ENCODE measurements around the gene CTXND1. TPM values are rescaled to one million over a fixed set of nuclear protein-coding genes. Genes with fewer than 3 reads are reported as not detected.
A peak's percentile ranks its signal among the peaks of the same experiment; 100 is the strongest.

Gene CTXND1
- total RNA-seq, 1 experiment from 2014 or later = not detected

DNA sequence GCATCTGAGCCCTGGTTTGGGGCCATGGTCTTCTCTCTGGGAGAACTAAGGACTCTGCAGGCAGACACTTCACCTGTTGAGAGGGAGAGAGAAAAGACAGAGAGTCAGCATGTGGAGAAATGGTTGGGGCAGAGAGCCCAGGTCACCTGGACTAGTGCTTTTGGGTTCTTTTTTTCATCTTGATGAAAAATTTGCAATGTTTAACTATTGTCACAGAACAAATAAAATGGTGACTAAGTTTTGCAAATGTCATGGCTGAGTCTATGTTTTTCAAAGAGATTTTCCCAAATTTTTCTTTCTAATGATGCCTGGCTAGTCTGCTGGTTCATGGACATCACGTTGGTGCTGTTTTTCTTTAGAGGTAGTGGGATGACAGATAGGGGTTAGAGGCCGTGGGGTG is 81.4 kb downstream of the CTXND1 start:
- no peaks in the 10 kb centered on the region for H3K79me2 ChIP-seq (ENCODE audit: low read length)
- no peaks in the 10 kb centered on the region for H3K27me3 ChIP-seq (ENCODE audit: low read length)
- DNase-seq (peak; percentile 25), ATAC-seq (peak; percentile 35)
- peaks cover 4% of the 10 kb centered on the region for H3F3A ChIP-seq (ENCODE audit: low read length, unreplicated experiment)
- no peaks in the 10 kb centered on the region for H3K9me3 ChIP-seq (ENCODE audit: low read length)
- CTCF ChIA-PET = no interaction called here
- peaks cover 4% of the 10 kb centered on the region for H3K36me3 ChIP-seq (ENCODE audit: low read depth, low read length)
- BruUV-seq (replicated peaks) = no TSS peak
- H2AFZ ChIP-seq (ENCODE audit: low read length) = no peak overlapping the region
- no peak overlapping the region for H3K9ac ChIP-seq (ENCODE audit: low read length)
- 0 out of 2 replicates have a peak overlapping the region, but pooled peaks have one; percentile 21 for H3K27ac ChIP-seq (ENCODE audit: low read length)
- H3K4me1 ChIP-seq (ENCODE audit: insufficient read depth, low read length) = peaks cover 22% of the 10 kb centered on the region
- H3K4me3 ChIP-seq (ENCODE audit: low read length) = no peak overlapping the region
- H4K20me1 ChIP-seq (ENCODE audit: low read length) = no peaks in the 10 kb centered on the region
- H3K4me2 ChIP-seq (ENCODE audit: low read length) = no peak overlapping the region
- POLR2A ChIA-PET (ENCODE audit: unreplicated experiment) = no interaction called here
- intact Hi-C loops (cut with micrococcal nuclease) = loop anchor here (5.0 to 10.0 kb wide), 4 partner anchors 63 to 276 kb away; partner anchors contain the start of gene MTHFS
- no peaks in the 10 kb centered on the region for H3K9me2 ChIP-seq (replicated peaks; ENCODE audit: low read length)
- TF ChIP-seq EZH2phosphoT487 (IDR thresholded peaks at IDR 0.05; ENCODE audit: borderline replicate concordance, low read length) (no peak), EZH2 (IDR thresholded peaks at IDR 0.05; ENCODE audit: low read length, unreplicated experiment) (no peak)
- TF ChIP-seq, protein P1, sequence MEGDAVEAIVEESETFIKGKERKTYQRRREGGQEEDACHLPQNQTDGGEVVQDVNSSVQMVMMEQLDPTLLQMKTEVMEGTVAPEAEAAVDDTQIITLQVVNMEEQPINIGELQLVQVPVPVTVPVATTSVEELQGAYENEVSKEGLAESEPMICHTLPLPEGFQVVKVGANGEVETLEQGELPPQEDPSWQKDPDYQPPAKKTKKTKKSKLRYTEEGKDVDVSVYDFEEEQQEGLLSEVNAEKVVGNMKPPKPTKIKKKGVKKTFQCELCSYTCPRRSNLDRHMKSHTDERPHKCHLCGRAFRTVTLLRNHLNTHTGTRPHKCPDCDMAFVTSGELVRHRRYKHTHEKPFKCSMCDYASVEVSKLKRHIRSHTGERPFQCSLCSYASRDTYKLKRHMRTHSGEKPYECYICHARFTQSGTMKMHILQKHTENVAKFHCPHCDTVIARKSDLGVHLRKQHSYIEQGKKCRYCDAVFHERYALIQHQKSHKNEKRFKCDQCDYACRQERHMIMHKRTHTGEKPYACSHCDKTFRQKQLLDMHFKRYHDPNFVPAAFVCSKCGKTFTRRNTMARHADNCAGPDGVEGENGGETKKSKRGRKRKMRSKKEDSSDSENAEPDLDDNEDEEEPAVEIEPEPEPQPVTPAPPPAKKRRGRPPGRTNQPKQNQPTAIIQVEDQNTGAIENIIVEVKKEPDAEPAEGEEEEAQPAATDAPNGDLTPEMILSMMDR (conservative IDR thresholded peaks at IDR 0.05; ENCODE audit: low read depth, low read length) = no peak

DNA sequence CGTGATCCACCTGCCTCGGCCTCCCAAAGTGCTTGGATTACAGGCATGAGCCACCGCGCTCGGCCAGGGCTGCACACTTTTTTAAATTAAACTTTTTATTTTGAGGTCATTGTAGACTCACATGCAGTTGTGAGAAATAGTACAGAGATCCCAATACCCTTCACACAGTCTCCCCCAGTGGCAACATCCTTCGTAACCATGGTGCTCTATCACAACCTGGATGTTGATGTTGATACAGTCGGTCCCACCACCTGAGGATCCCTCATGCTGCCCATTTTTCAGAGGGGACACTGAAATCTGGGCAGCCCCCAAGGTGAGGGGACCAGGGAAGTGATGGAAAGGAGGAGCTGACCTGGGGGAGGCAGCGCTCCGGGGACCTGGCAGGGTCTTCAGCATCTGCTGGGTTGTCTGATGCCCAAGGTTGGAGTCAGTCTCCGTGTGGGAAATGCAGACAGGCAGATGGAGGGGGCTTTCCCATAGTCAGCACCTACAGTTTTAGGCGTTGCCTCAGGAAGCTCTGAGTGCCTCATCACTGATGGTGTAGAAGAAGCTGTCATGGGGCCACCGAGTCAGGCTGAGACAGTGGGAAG is 82.2 kb downstream of the CTXND1 start:
- Histone ChIP-seq H3K4me3 (ENCODE audit: low read length) (no peak overlapping the region), H2AFZ (ENCODE audit: low read length) (no peak overlapping the region), H4K20me1 (ENCODE audit: low read length) (no peaks in the 10 kb centered on the region), H3K27me3 (ENCODE audit: low read length) (no peaks in the 10 kb centered on the region), H3K4me1 (ENCODE audit: insufficient read depth, low read length) (peaks cover 22% of the 10 kb centered on the region), H3F3A (ENCODE audit: low read length, unreplicated experiment) (peaks cover 4% of the 10 kb centered on the region), H3K36me3 (ENCODE audit: low read depth, low read length) (peaks cover 4% of the 10 kb centered on the region), H3K4me2 (ENCODE audit: low read length) (no peak overlapping the region), H3K79me2 (ENCODE audit: low read length) (no peaks in the 10 kb centered on the region), H3K9me2 (replicated peaks; ENCODE audit: low read length) (no peaks in the 10 kb centered on the region), H3K27ac (ENCODE audit: low read length) (0 out of 2 replicates have a peak overlapping the region, but pooled peaks have one; percentile 21), H3K9ac (ENCODE audit: low read length) (no peak overlapping the region), H3K9me3 (ENCODE audit: low read length) (no peaks in the 10 kb centered on the region)
- intact Hi-C loops (cut with micrococcal nuclease) = loop anchor here (5.0 to 10.0 kb wide), 4 partner anchors 63 to 275 kb away; partner anchors contain the start of gene MTHFS
- DNase-seq = no peak
- no TSS peak for BruUV-seq (replicated peaks)
- ChIA-PET CTCF (no interaction called here), POLR2A (ENCODE audit: unreplicated experiment) (no interaction called here)
- TF ChIP-seq EZH2phosphoT487 (IDR thresholded peaks at IDR 0.05; ENCODE audit: borderline replicate concordance, low read length) (no peak), EZH2 (IDR thresholded peaks at IDR 0.05; ENCODE audit: low read length, unreplicated experiment) (no peak)
- TF ChIP-seq, protein P1 (conservative IDR thresholded peaks at IDR 0.05; ENCODE audit: low read depth, low read length) = no peak
- no peak for ATAC-seq

DNA sequence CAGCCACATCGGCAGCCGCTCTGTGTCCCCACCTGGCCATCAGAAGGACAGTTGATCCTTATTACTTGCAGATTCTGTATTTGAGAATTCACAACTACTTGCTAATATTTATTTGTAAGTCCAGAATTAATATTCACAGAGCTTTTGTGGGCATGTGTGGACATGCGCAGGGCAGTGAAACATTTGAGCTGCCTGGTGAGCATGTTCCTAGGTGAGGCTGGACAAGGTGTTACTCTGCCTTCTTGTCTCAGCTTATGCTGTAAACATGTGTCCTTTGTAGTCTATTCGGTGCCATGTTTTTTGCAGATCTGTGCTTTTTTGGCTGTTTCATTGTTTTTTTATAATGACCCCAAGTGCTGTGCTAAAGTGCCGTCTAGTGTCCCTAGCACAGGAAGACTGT is 83.6 kb downstream of the CTXND1 start:
- H3K4me2 ChIP-seq (ENCODE audit: low read length) = no peak overlapping the region
- H4K20me1 ChIP-seq (ENCODE audit: low read length) = no peaks in the 10 kb centered on the region
- H3F3A ChIP-seq (ENCODE audit: low read length, unreplicated experiment) = no peaks in the 10 kb centered on the region
- H3K27ac ChIP-seq (ENCODE audit: low read length) = no peak overlapping the region
- H2AFZ ChIP-seq (ENCODE audit: low read length) = no peak overlapping the region
- H3K36me3 ChIP-seq (ENCODE audit: low read depth, low read length) = peaks cover 7% of the 10 kb centered on the region
- no peaks in the 10 kb centered on the region for H3K9me3 ChIP-seq (ENCODE audit: low read length)
- no peaks in the 10 kb centered on the region for H3K27me3 ChIP-seq (ENCODE audit: low read length)
- no peak overlapping the region for H3K9ac ChIP-seq (ENCODE audit: low read length)
- POLR2A ChIA-PET (ENCODE audit: unreplicated experiment) = no interaction called here
- BruUV-seq (replicated peaks) = no TSS peak
- no peak for TF ChIP-seq EZH2phosphoT487 (IDR thresholded peaks at IDR 0.05; ENCODE audit: borderline replicate concordance, low read length)
- no peaks in the 10 kb centered on the region for H3K79me2 ChIP-seq (ENCODE audit: low read length)
- H3K4me3 ChIP-seq (ENCODE audit: low read length) = no peak overlapping the region
- CTCF ChIA-PET = interaction anchor here (0.6 kb wide), 1 partner anchor 16 kb away, joined by 3 read pairs; no protein-coding TSS in a partner anchor
- intact Hi-C loops (cut with micrococcal nuclease) = no loop called here
- no peaks in the 10 kb centered on the region for H3K9me2 ChIP-seq (replicated peaks; ENCODE audit: low read length)
- DNase-seq (no peak), ATAC-seq (no peak)
- H3K4me1 ChIP-seq (ENCODE audit: insufficient read depth, low read length) = peaks cover 7% of the 10 kb centered on the region

Data from PC-3 (cell line).